Erythroblast (primary cell): ENCODE data around the gene CPLANE1.

Experiments used
- GATA1 ChIP-seq: IDR thresholded peaks from 2 replicates; pipeline ENCODE4 v1.6.1; 2011; ENCODE audit warnings: low read depth, mild to moderate bottlenecking, control low read depth, low read length, moderate library complexity
- POLR2A ChIP-seq: IDR thresholded peaks from 2 replicates; pipeline ENCODE4 v1.6.1; 2011; ENCODE audit warnings: mild to moderate bottlenecking, low read length

DNA sequence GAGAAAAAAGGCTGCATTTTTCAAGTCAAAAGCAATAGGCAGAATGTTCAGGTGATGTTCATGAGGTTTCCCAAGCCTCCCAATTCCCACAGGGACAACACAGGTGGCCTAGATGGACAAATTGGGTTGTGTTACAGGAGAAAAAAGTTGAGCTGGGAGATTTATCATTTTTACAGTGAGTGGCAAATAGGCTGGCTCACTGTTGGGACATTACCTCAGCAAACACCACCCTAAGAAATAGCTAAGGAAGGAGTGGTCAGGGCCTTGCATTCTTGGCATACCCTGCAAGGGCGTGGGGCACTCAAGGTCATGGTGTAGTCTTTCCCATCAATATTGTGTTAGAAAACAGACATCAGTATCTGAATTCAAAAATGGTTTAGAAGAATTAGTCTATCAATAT lies 23.3 kb upstream of the CPLANE1 start:
- no peak for TF ChIP-seq POLR2A
- TF ChIP-seq GATA1: no peak
